Muscle of arm (tissue), 14 donors: ENCODE data around the gene MCCC1. TPM values are rescaled to one million over a fixed set of nuclear protein-coding genes. Genes with fewer than 3 reads are reported as not detected.
"Not testable (repeated sequence)": the region's sequence is repeated elsewhere in the genome, so short reads cannot be mapped to it uniquely, and the experiment has no call there.

Source experiments
- DNase-seq: peaks from one replicate; pipeline ENCODE4 v3.0.0-alpha.2; 2013
- long read RNA-seq, 11 donors: transcript quantifications; one replicate each; lab custom pipeline, GENCODE V29; 2026
- polyA plus RNA-seq, 12 donors: library from polyadenylated mRNA; unstranded; fragments of 120-200 nt; gene quantifications; one replicate each; pipeline ENCODE4 v1.2.1, GENCODE V29; 2013; ENCODE audit not compliant: insufficient read length in 12 of 12

Gene MCCC1
- 10 to 100 TPM in 11 of 12 donors, not detected in 1; 11.8 to 24.4 (median 15.7) TPM for polyA plus RNA-seq
- long read RNA-seq, donor 1, partial matches to known transcripts: 0 of 6 reads
- long read RNA-seq, donor 1, other reads (novel, unspliced or antisense): 0 of 6 reads
- long read RNA-seq, donor 2, partial matches to known transcripts: 0 of 3 reads
- long read RNA-seq, donor 2, other reads (novel, unspliced or antisense): 0 of 3 reads
- long read RNA-seq, donor 3, partial matches to known transcripts: 0 of 2 reads
- long read RNA-seq, donor 3, other reads (novel, unspliced or antisense): 0 of 2 reads
- long read RNA-seq, donor 4, partial matches to known transcripts: 0 of 1 reads
- long read RNA-seq, donor 4, other reads (novel, unspliced or antisense): 0 of 1 reads
- long read RNA-seq, donor 5, transcript MCCC1-201 (19 exons, 2,545 nt): major isoform, 7 of 8 reads
- long read RNA-seq, donor 5, partial matches to known transcripts: 0 of 8 reads
- long read RNA-seq, donor 5, other reads (novel, unspliced or antisense): 0 of 8 reads
- long read RNA-seq, donor 6, partial matches to known transcripts: 0 of 2 reads
- long read RNA-seq, donor 6, other reads (novel, unspliced or antisense): 0 of 2 reads
- long read RNA-seq, donor 7, partial matches to known transcripts: 0 of 3 reads
- long read RNA-seq, donor 7, other reads (novel, unspliced or antisense): 0 of 3 reads
- long read RNA-seq, donor 8, partial matches to known transcripts: 0 of 3 reads
- long read RNA-seq, donor 8, other reads (novel, unspliced or antisense): 0 of 3 reads
- long read RNA-seq, donor 9, partial matches to known transcripts: 0 of 2 reads
- long read RNA-seq, donor 9, other reads (novel, unspliced or antisense): 0 of 2 reads
- long read RNA-seq, donor 10, transcript MCCC1-201 (19 exons, 2,545 nt): major isoform, 6 of 7 reads
- long read RNA-seq, donor 10, partial matches to known transcripts: 0 of 7 reads
- long read RNA-seq, donor 10, other reads (novel, unspliced or antisense): 0 of 7 reads
- long read RNA-seq, donor 11, partial matches to known transcripts: 0 of 3 reads
- long read RNA-seq, donor 11, other reads (novel, unspliced or antisense): 0 of 3 reads

- peak; percentile 94 for DNase-seq
Measured at GRCh38 chr3:183099026-183099837, at the start of gene MCCC1. MCCC1 (minus strand) TSS chr3:183099496; CDS start chr3:183099440, 56 bp downstream.

- no peak for DNase-seq
Measured at GRCh38 chr3:183148056-183148455, 48.8 kb upstream of the MCCC1 start.

- DNase-seq: no peak
Measured at GRCh38 chr3:183144363-183144762, 45.1 kb upstream of the MCCC1 start.

- DNase-seq: no peak
Measured at GRCh38 chr3:183142199-183142598, 42.9 kb upstream of the MCCC1 start.

GRCh38 chr3:183134844-183135243 is 35.5 kb upstream of the MCCC1 start:
- no peak for DNase-seq

- DNase-seq: no peak
Measured at GRCh38 chr3:183132409-183132808, 33.1 kb upstream of the MCCC1 start.

- no peak for DNase-seq
Measured at GRCh38 chr3:183131735-183132134, 32.4 kb upstream of the MCCC1 start.

- DNase-seq: no peak
Measured at GRCh38 chr3:183131186-183131725, 32.0 kb upstream of the MCCC1 start.

GRCh38 chr3:183129243-183129642 is 29.9 kb upstream of the MCCC1 start:
- no peak for DNase-seq

- DNase-seq: no peak
Measured at GRCh38 chr3:183128709-183129108, 29.4 kb upstream of the MCCC1 start.

- no peak for DNase-seq
Measured at GRCh38 chr3:183123891-183124290, 24.6 kb upstream of the MCCC1 start.

- DNase-seq: peak; percentile 60
Measured at GRCh38 chr3:183122257-183122932, 23.1 kb upstream of the MCCC1 start.

- no peak for DNase-seq
Measured at GRCh38 chr3:183120538-183121215, 21.4 kb upstream of the MCCC1 start.

- DNase-seq: no peak
Measured at GRCh38 chr3:183117056-183117455, 17.8 kb upstream of the MCCC1 start.

GRCh38 chr3:183116025-183116614 is 16.8 kb upstream of the MCCC1 start:
- peak; percentile 25 for DNase-seq

- no peak for DNase-seq
Measured at GRCh38 chr3:183114384-183115178, 15.3 kb upstream of the MCCC1 start.

- not testable (repeated sequence) for DNase-seq
Measured at GRCh38 chr3:183109847-183110246, 10.6 kb upstream of the MCCC1 start.

- DNase-seq: no peak
Measured at GRCh38 chr3:183108470-183108869, 9.2 kb upstream of the MCCC1 start.
